Right lung (tissue), 5 donors: ENCODE data around the gene SEC23A. TPM values are rescaled to one million over a fixed set of nuclear protein-coding genes. Genes with fewer than 3 reads are reported as not detected.
"Not testable (repeated sequence)": the region's sequence is repeated elsewhere in the genome, so short reads cannot be mapped to it uniquely, and the experiment has no call there.

ENCODE experiments used
- DNase-seq, 2 donors: peaks; one replicate each; pipeline ENCODE4 v3.0.0-alpha.2; 2013
- polyA plus RNA-seq, 5 donors: library from polyadenylated mRNA; unstranded; fragments of 120-200 nt; gene quantifications; one replicate each; pipeline versions ENCODE4 v1.2.1 to v1.2.3, GENCODE V29; 2013; ENCODE audit warnings: inconsistent platforms in 1 of 5, low replicate concordance in 1 of 5; ENCODE audit not compliant: insufficient read length in 5 of 5, insufficient read depth in 1 of 5

SEC23A gene
- polyA plus RNA-seq, 5 donors, result 51.0 to 65.9 (median 62.2) TPM

GRCh38 chr14:39034481-39035296 lies 68.3 kb downstream of the SEC23A start:
- DNase-seq, result no peak

- no peak for DNase-seq
Measured at GRCh38 chr14:39033371-39033770, 69.7 kb downstream of the SEC23A start.

DNA sequence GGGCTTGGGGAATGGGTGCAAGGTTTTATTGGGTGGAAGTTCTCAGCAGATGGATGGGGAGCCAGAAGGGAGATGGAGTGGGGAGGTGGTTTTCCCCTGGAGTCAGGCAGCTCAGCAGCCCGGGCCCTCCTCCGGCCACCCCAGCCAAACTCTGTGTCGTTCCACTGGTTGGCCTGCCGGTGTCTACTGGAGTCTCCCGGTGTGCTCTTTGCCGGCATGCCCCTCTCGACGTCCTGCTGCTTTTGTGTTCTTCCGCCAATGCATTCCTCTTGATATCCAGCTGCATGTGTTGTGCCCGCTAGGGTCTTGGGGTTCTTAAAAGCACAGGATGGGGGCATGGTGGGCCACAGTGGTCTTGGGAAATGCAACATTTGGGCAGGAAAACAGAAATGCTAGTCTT lies 72.8 kb downstream of the SEC23A start:
- no peak for DNase-seq

DNA sequence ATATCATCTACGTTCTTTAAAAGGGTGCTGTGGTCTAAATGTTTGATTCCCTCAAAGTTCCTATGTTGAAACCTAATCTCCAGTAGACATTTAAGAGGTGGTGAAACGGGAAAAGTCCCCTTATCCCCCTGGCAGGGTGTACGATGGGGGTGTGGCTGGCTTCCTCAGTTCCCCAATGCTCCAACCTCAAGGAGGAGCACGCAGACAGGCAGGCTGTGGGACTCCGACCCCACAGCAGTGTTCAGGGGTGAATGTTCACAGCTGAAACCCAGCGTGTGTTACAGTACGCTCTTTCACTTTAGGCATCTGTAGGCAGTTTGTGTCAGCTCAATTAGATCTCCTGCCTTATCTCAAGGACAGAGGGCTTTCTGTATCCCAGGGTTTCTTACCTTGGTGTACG lies 73.2 kb downstream of the SEC23A start:
- no peak for DNase-seq

DNA sequence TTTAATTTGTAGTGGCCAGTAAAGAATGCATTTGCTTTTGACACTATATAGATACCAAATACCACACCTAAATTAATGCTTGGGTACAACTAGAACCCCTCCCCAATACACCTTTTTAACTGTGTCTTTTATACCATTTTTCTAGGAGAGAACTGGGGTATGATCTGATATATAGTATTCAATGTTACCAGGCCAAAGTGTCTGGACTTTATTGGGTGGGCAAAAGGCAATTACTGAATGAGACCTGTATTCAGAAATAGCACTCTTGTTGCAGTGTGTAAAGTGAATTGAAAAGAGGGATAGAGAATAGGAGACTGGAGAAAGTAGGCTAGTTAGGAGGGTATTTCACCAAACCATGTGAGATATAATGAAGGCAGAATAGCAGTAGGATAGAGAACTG lies 74.4 kb downstream of the SEC23A start:
- no peak for DNase-seq

- no peak for DNase-seq
Measured at GRCh38 chr14:39025810-39026627, 77.0 kb downstream of the SEC23A start.

GRCh38 chr14:39025250-39025809 lies 77.7 kb downstream of the SEC23A start:
- no peak for DNase-seq

DNA sequence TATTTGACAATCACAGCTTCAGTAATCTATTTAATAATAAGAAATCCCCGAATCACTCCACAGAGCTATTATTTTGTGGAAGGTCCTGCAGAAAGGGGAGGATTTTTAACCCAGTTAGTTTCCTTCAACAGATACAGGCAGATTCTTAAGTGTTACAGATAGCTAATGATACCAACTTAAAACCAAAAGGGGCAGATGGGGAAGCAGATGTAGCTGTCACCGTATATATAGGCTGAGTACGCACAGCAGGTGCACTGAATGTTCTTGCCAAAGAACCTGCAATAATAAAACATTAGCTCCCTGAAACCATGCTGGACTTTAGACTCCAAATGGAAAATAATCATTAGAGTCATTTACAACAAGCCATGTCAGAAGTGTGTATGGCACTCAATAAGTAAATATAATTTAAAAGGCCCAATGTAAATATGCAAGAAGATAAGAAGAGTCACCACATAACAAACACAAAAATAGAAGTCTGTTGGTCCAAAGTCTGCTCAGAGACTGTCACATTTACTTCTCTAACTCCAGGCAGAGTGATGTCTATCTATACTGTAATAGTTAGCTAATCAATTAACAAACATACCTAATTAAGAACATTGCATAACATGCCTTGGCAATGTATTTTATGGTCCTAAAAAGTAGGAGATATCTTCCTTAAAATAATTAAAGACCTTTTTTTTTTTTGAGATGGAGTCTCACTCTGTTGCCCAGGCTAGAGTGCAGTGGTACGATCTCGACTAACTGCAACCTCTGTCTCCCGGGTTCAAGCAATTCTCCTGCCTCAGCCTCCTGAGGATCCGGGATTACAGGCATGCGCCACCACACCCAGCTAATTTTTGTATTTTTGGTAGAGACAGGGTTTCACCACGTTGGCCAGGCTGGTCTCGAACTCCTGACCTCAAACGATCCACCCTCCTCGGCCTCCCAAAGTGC lies 78.8 kb downstream of the SEC23A start:
- no peak for DNase-seq

DNA sequence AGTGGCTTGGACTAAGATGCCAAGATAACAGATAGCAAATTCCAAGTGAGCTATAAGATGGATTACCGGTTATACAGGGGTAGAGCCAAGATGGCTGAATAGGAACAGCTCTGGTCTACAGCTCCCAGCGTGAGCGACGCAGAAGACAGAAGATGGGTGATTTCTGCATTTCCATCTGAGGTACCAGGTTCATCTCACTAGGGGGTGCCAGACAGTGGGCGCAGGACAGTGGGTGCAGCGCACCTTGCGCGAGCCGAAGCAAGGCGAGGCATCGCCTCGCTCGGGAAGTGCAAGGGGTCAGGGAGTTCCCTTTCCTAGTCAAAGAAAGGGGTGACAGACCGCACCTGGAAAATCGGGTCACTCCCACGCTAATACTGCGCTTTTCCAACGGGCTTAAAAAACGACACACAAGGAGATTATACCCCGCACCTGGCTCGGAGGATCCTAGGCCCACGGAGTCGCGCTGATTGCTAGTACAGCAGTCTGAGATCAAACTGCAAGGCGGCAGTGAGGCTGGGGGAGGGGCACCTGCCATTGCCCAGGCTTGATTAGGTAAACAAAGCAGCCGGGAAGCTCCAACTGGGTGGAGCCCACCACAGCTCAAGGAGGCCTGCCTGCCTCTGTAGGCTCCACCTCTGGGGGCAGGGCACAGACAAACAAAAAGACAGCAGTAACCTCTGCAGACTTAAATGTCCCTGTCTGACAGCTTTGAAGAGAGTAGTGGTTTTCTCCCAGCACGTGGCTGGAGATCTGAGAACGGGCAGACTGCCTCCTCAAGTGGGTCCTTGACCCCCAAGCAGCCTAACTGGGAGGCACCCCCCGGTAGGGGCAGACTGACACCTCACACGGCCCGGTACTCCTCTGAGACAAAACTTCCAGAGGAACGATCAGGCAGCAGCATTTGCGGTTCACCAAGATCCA lies 85.7 kb downstream of the SEC23A start:
- not testable (repeated sequence) for DNase-seq

- DNase-seq, result no peak
Measured at GRCh38 chr14:39016733-39017095, 86.3 kb downstream of the SEC23A start.

- no peak for DNase-seq
Measured at GRCh38 chr14:39015964-39016577, 87.0 kb downstream of the SEC23A start.

DNA sequence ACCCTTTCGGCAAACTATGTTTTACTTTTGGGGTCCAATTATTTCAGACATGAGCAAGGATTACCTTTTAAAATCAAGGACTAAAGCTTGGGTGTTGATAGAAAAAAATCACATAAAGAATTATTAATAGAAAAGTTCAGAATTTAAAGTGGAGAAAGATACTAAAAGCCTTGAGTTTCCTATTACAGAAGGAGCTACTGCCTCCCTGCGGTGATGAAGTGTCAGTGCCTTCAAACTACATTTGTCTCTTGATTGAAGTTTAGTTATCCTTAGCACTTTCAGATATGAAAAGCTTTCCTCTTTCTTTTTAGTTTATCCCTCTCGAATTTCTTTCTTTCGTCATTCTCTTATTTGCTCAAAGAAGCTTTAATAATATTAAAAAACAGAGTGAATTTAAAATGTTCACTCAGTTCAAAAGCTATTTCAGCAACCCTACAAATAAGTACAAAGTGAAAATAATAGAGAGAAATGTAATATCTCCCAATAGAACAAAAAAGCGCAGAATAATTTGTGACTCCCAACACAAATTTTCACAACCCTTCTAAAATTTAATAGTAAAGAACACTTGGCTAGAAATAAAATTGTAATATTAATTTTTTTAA lies 87.6 kb downstream of the SEC23A start:
- no peak for DNase-seq

DNA sequence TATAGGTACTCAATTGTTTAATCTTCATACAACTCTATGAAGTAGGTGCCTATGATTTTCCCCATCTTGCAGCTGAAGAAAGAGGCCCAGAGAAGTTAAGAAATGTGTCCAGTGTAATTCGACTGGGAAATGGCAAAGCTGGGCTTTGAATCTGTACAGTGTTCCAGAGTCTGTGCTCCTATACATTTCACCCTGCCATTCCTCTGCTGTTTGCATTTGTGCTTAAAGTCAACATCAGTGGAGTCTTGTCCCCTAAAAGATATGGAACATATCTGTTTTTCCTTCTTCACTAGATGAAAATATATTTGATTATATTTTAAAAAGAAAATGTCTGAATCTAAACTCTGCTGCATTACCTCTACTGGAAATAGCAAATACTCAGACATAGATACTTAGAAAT lies 88.6 kb downstream of the SEC23A start:
- DNase-seq, result no peak

DNA sequence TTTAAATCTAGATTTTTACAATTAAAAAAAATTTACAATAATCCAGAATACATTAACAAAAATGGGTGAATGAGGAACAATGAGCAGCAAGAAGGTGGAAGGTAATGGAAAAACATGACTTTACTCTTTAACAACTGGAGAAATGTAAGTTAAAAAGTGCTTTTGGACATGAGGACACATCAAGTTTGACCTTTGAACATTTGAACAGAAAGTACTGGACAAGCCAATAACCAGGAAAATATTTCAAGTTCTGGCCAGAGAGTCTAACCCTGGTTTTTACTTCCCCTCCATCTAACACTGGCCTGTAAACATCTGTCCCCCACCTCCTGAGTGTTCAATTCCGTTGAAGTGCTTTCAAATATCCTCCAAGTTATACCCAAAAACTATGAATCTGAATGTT lies 94.1 kb downstream of the SEC23A start:
- DNase-seq, result not testable (repeated sequence)

- no peak for DNase-seq
Measured at GRCh38 chr14:39006721-39007410, 96.2 kb downstream of the SEC23A start.

- DNase-seq, result peak; percentile 88 to 89
Measured at GRCh38 chr14:39005044-39005880, 97.8 kb downstream of the SEC23A start.

- DNase-seq, result no peak
Measured at GRCh38 chr14:38999949-39000348, 103.1 kb downstream of the SEC23A start.

DNA sequence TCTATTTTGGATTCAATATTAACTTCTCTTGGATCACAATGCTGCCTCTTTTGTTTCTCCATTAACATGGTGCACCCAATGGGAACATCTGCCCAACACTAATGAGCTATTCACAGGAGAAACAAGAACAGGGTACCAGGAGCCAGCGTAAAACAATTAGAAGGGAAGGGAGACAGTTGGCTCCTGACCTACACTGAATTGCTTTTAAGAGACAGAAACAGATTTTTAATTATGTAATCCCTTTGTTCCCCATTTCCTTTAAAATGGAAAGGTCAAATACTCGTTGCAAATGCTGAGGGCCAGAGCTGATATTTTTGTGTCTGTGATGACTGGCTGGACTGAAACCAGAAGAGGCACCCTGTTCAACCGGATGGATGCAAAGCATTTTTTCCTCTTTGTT lies 108.3 kb downstream of the SEC23A start:
- no peak for DNase-seq
